A549 (cell line): ENCODE results near the gene XPO6.

Experiments used
- BHLHE40 ChIP-seq: IDR thresholded peaks from 2 replicates; pipeline ENCODE4 v1.6.1; 2012; ENCODE audit warnings: low read depth, low read length, inconsistent platforms
- GATA3 ChIP-seq: IDR thresholded peaks from 2 replicates; pipeline ENCODE4 v1.6.1; 2012; ENCODE audit warnings: borderline replicate concordance
- JUNB ChIP-seq: fragments of >200 bp; sonication (Bioruptor Twin); formaldehyde crosslinking; IDR thresholded peaks from 2 replicates; pipeline ENCODE4 v1.6.1; 2016
- POLR2A ChIP-seq: IDR thresholded peaks from 2 replicates; pipeline ENCODE4 v1.6.1; 2012; ENCODE audit warnings: mild to moderate bottlenecking, low read length
- RAD21 ChIP-seq, 2 experiments: fragments of >200 bp in 1 of 2; sonication (Bioruptor Twin) in 1 of 2; formaldehyde crosslinking in 1 of 2; IDR thresholded peaks in 1 of 2; conservative IDR thresholded peaks in 1 of 2; 2 replicates in 1 of 2; 3 replicates in 1 of 2; pipeline ENCODE4 v1.6.1; 2012 to 2018; ENCODE audit warnings: inconsistent platforms in 1 of 2
- SREBF2 ChIP-seq: fragments of 450-650 bp; IDR thresholded peaks from 2 replicates; pipeline ENCODE4 v1.6.1; 2014; ENCODE audit warnings: mild to moderate bottlenecking, moderate library complexity
- TF ChIP-seq, protein P1 (sequence below): fragments of >200 bp; sonication (Bioruptor Twin); formaldehyde crosslinking; IDR thresholded peaks from 3 replicates; pipeline ENCODE4 v1.5.1; 2016
- TF ChIP-seq, protein P2 (sequence below): fragments of 250-450 bp; sonication (Bioruptor Pico); IDR thresholded peaks from 2 replicates; pipeline ENCODE4 v1.5.0; 2020; ENCODE audit warnings: low read depth, mild to moderate bottlenecking, moderate library complexity

DNA sequence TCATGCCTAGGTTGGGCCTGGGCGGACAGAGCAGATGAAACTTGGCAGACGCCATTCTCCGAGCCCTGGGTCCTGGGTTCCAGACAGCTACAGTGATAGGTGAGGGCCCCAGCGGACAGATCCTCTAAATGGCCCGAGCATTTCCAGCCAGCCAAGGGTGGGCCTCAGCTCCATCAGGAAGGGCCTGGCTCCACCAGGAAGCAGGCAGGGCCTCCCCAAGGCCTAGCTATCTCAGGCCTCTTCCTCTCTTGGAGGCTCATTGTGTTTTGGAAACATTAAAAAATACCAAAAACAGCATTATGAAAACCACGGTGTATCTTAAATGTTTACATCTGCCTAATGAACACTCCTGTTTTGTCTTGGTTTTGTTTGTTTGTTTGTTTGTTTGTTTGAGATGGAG lies 42.4 kb upstream of the XPO6 start:
- TF ChIP-seq RAD21 (conservative IDR thresholded peaks at IDR 0.05 in 1 of 2, IDR thresholded peaks at IDR 0.05 in 1 of 2) = no peak
- no peak for TF ChIP-seq JUNB
- no peak for TF ChIP-seq GATA3
- TF ChIP-seq, protein P1, sequence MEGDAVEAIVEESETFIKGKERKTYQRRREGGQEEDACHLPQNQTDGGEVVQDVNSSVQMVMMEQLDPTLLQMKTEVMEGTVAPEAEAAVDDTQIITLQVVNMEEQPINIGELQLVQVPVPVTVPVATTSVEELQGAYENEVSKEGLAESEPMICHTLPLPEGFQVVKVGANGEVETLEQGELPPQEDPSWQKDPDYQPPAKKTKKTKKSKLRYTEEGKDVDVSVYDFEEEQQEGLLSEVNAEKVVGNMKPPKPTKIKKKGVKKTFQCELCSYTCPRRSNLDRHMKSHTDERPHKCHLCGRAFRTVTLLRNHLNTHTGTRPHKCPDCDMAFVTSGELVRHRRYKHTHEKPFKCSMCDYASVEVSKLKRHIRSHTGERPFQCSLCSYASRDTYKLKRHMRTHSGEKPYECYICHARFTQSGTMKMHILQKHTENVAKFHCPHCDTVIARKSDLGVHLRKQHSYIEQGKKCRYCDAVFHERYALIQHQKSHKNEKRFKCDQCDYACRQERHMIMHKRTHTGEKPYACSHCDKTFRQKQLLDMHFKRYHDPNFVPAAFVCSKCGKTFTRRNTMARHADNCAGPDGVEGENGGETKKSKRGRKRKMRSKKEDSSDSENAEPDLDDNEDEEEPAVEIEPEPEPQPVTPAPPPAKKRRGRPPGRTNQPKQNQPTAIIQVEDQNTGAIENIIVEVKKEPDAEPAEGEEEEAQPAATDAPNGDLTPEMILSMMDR = no peak
- TF ChIP-seq, protein P2, sequence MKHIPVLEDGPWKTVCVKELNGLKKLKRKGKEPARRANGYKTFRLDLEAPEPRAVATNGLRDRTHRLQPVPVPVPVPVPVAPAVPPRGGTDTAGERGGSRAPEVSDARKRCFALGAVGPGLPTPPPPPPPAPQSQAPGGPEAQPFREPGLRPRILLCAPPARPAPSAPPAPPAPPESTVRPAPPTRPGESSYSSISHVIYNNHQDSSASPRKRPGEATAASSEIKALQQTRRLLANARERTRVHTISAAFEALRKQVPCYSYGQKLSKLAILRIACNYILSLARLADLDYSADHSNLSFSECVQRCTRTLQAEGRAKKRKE (CRISPR knock-in tag) = no peak
- no peak for TF ChIP-seq BHLHE40
- no peak for TF ChIP-seq SREBF2
- TF ChIP-seq POLR2A = no peak
